Parathyroid adenoma (tissue), 2 donors: ENCODE results near the gene TRPT1.
A peak's percentile ranks its signal among the peaks of the same experiment; 100 is the strongest.

Source experiments
- H2AFZ ChIP-seq: fragments of 300-600 bp; sonication (generic); one replicate; pipeline ENCODE4 v1.7.0; 2017; ENCODE audit warnings: antibody characterized with exemption, mild to moderate bottlenecking
- H3K27ac ChIP-seq: fragments of 300-600 bp; sonication (generic); one replicate; pipeline ENCODE4 v1.7.0; 2017
- H3K27me3 ChIP-seq: fragments of 300-600 bp; sonication (generic); one replicate; pipeline ENCODE4 v1.7.0; 2017; ENCODE audit warnings: low read length; ENCODE audit not compliant: control insufficient read depth, insufficient read depth
- H3K36me3 ChIP-seq: fragments of 300-600 bp; sonication (generic); one replicate; pipeline ENCODE4 v1.7.0; 2017; ENCODE audit warnings: low read length; ENCODE audit not compliant: control insufficient read depth, insufficient read depth
- H3K4me1 ChIP-seq: fragments of 300-600 bp; sonication (generic); one replicate; pipeline ENCODE4 v1.7.0; 2017; ENCODE audit warnings: control low read depth
- H3K4me2 ChIP-seq: fragments of 300-600 bp; sonication (generic); one replicate; pipeline ENCODE4 v1.7.0; 2017; ENCODE audit warnings: low read length
- H3K4me3 ChIP-seq: fragments of 300-600 bp; sonication (generic); one replicate; pipeline ENCODE4 v1.7.0; 2017; ENCODE audit warnings: low read depth, low read length
- H3K79me2 ChIP-seq: fragments of 300-600 bp; sonication (generic); one replicate; pipeline ENCODE4 v1.7.0; 2017; ENCODE audit warnings: control low read depth
- H3K9ac ChIP-seq: fragments of 300-600 bp; sonication (generic); one replicate; pipeline ENCODE4 v1.7.0; 2017; ENCODE audit warnings: mild to moderate bottlenecking
- H3K9me3 ChIP-seq: fragments of 300-600 bp; sonication (generic); one replicate; pipeline ENCODE4 v1.7.0; 2017; ENCODE audit warnings: low read length; ENCODE audit not compliant: control insufficient read depth
- CTCF ChIP-seq: fragments of 300-600 bp; sonication (generic); IDR thresholded peaks from one replicate; pipeline ENCODE4 v1.7.0; 2017; ENCODE audit warnings: antibody characterized with exemption, mild to moderate bottlenecking
- donor health status: primary hyperparathyroidism.

The TRPT1 gene

GRCh38 chr11:64231546-64231945 lies 5.6 kb upstream of the TRPT1 start:
- no peaks in the 10 kb centered on the region for H3K27me3 ChIP-seq
- H3K4me1 ChIP-seq, result peaks cover 7% of the 10 kb centered on the region
- no peak overlapping the region for H3K4me2 ChIP-seq
- H3K27ac ChIP-seq, result no peak overlapping the region
- no peak overlapping the region for H3K9ac ChIP-seq
- no peaks in the 10 kb centered on the region for H3K9me3 ChIP-seq
- H3K79me2 ChIP-seq, result no peaks in the 10 kb centered on the region
- H3K4me3 ChIP-seq, result no peak overlapping the region
- no peak for TF ChIP-seq CTCF
- H3K36me3 ChIP-seq, result no peaks in the 10 kb centered on the region
- H2AFZ ChIP-seq, result no peak overlapping the region

- peaks cover 7% of the 10 kb centered on the region for H3K4me1 ChIP-seq
- peak overlapping the region; percentile 81 for H3K27ac ChIP-seq
- peak overlapping the region; percentile 76 for H2AFZ ChIP-seq
- no peak for TF ChIP-seq CTCF
- no peaks in the 10 kb centered on the region for H3K27me3 ChIP-seq
- H3K36me3 ChIP-seq, result no peaks in the 10 kb centered on the region
- no peaks in the 10 kb centered on the region for H3K9me3 ChIP-seq
- peak overlapping the region; percentile 77 for H3K4me3 ChIP-seq
- H3K4me2 ChIP-seq, result peak overlapping the region; percentile 89
- peak overlapping the region; percentile 46 for H3K9ac ChIP-seq
- H3K79me2 ChIP-seq, result no peaks in the 10 kb centered on the region
These were observed 5.0 kb upstream of the TRPT1 start for GRCh38 chr11:64230985-64231365.

GRCh38 chr11:64230171-64230984 lies 4.4 kb upstream of the TRPT1 start, which contains the start of gene DNAJC4:
Gene DNAJC4, plus strand, starts transcription at chr11:64230548. Its CDS starts 307 bp downstream, at chr11:64230855.
- no peak for TF ChIP-seq CTCF
- Histone ChIP-seq H3K79me2 (no peaks in the 10 kb centered on the region), H3K36me3 (no peaks in the 10 kb centered on the region), H3K9ac (peak within 1 kb of the TSS; percentile 46), H3K27me3 (no peaks in the 10 kb centered on the region), H3K27ac (peak within 1 kb of the TSS; percentile 81), H3K4me3 (peak within 1 kb of the TSS; percentile 77), H3K4me1 (peaks cover 7% of the 10 kb centered on the region), H2AFZ (peak within 1 kb of the TSS; percentile 76), H3K4me2 (peak within 1 kb of the TSS; percentile 89), H3K9me3 (no peaks in the 10 kb centered on the region)

- no peaks in the 10 kb centered on the region for H3K79me2 ChIP-seq
- no peak overlapping the region for H3K9ac ChIP-seq
- no peak for TF ChIP-seq CTCF
- no peaks in the 10 kb centered on the region for H3K9me3 ChIP-seq
- no peaks in the 10 kb centered on the region for H3K36me3 ChIP-seq
- H2AFZ ChIP-seq, result peak overlapping the region; percentile 76
- H3K27me3 ChIP-seq, result no peaks in the 10 kb centered on the region
- peak overlapping the region; percentile 81 for H3K27ac ChIP-seq
- H3K4me2 ChIP-seq, result peak overlapping the region; percentile 89
- H3K4me3 ChIP-seq, result peak overlapping the region; percentile 77
- peaks cover 7% of the 10 kb centered on the region for H3K4me1 ChIP-seq
These were observed 3.8 kb upstream of the TRPT1 start for GRCh38 chr11:64229744-64230170.
